Measurements from ENCODE around the gene GRIP2. TPM values are rescaled to one million over a fixed set of nuclear protein-coding genes. Genes with fewer than 3 reads are reported as not detected.

The GRIP2 gene
- polyA plus RNA-seq, 3 donors from 2014 or later: not detected

Other genes starting within 250 kb of the GRIP2 start
- 1 to 10 TPM; 4.7 to 8.0 (median 6.9) TPM for gene SLC6A6, start 137.7 kb downstream of the GRIP2 start, polyA plus RNA-seq
- 10 to 100 TPM; 12.2 to 29.4 (median 14.0) TPM for gene CCDC174, start 111.4 kb upstream of the GRIP2 start, polyA plus RNA-seq
- not detected for gene C3orf20, start 134.8 kb upstream of the GRIP2 start, polyA plus RNA-seq